Astrocyte (in vitro differentiated cells and primary cell): ENCODE measurements around the gene NKAIN4. TPM values are rescaled to one million over a fixed set of nuclear protein-coding genes. Genes with fewer than 3 reads are reported as not detected.

Experiments
- DNase-seq: peaks from one replicate; pipeline ENCODE4 v3.0.0-alpha.2; 2010; ENCODE audit warnings: low read depth
- FAIRE-seq: peaks from 2 replicates; lab custom pipeline; 2011; peaks lifted over from hg19 to GRCh38; lab: Jason Lieb, UNC
- H2AFZ ChIP-seq: 2 replicates; pipeline ENCODE4 v1.6.0; 2012; ENCODE audit warnings: low read depth, low read length, inconsistent platforms
- H3K27ac ChIP-seq: 2 replicates; pipeline ENCODE4 v1.5.1; 2011; ENCODE audit warnings: low read depth, low read length, inconsistent platforms
- H3K27me3 ChIP-seq: 2 replicates; pipeline ENCODE4 v1.6.0; 2011; ENCODE audit warnings: low read length, inconsistent platforms; ENCODE audit not compliant: insufficient read depth
- H3K36me3 ChIP-seq: 2 replicates; pipeline ENCODE4 v1.5.1; 2011; ENCODE audit warnings: low read length, inconsistent platforms; ENCODE audit not compliant: insufficient read depth
- H3K4me1 ChIP-seq: 2 replicates; pipeline ENCODE4 v1.5.1; 2011; ENCODE audit warnings: low read length, inconsistent platforms; ENCODE audit not compliant: insufficient read depth
- H3K4me2 ChIP-seq: 2 replicates; pipeline ENCODE4 v1.6.0; 2012; ENCODE audit warnings: low read length, inconsistent platforms
- H3K4me3 ChIP-seq: 2 replicates; pipeline ENCODE4 v1.5.1; 2011; ENCODE audit warnings: low read depth, mild to moderate bottlenecking, low read length, inconsistent platforms; ENCODE audit not compliant: insufficient read depth
- H3K79me2 ChIP-seq: 2 replicates; pipeline ENCODE4 v1.6.0; 2012; ENCODE audit warnings: mild to moderate bottlenecking, low read length, inconsistent platforms; ENCODE audit not compliant: insufficient read depth
- H3K9ac ChIP-seq: 2 replicates; pipeline ENCODE4 v1.6.0; 2012; ENCODE audit warnings: mild to moderate bottlenecking, low read length, inconsistent platforms
- H3K9me3 ChIP-seq: 2 replicates; pipeline ENCODE4 v1.5.1; 2012; ENCODE audit warnings: low read depth, mild to moderate bottlenecking, low read length, inconsistent platforms; ENCODE audit not compliant: insufficient read depth
- H4K20me1 ChIP-seq: 2 replicates; pipeline ENCODE4 v1.6.0; 2012; ENCODE audit warnings: low read length, inconsistent platforms; ENCODE audit not compliant: insufficient read depth
- H3K27ac Mint-ChIP-seq: one replicate; pipeline ENCODE4 v1.8.0; 2021; ENCODE audit warnings: mild to moderate bottlenecking, mixed read lengths; ENCODE audit not compliant: unreplicated experiment
- H3K27me3 Mint-ChIP-seq: one replicate; pipeline ENCODE4 v1.8.0; 2021; ENCODE audit warnings: low read depth, mixed read lengths; ENCODE audit not compliant: unreplicated experiment
- H3K36me3 Mint-ChIP-seq: one replicate; pipeline ENCODE4 v1.8.0; 2021; ENCODE audit warnings: low read depth, mixed read lengths; ENCODE audit not compliant: unreplicated experiment
- H3K4me1 Mint-ChIP-seq: one replicate; pipeline ENCODE4 v1.8.0; 2021; ENCODE audit warnings: low read depth, mixed read lengths; ENCODE audit not compliant: unreplicated experiment
- H3K4me3 Mint-ChIP-seq: one replicate; pipeline ENCODE4 v1.8.0; 2021; ENCODE audit warnings: mild to moderate bottlenecking, moderate library complexity, mixed read lengths; ENCODE audit not compliant: unreplicated experiment
- H3K9me3 Mint-ChIP-seq: one replicate; pipeline ENCODE4 v1.8.0; 2021; ENCODE audit warnings: mild to moderate bottlenecking, mixed read lengths; ENCODE audit not compliant: unreplicated experiment
- CTCF ChIP-seq: IDR thresholded peaks from 2 replicates; pipeline ENCODE4 v1.5.1; 2011; ENCODE audit warnings: low read depth, mild to moderate bottlenecking, inconsistent platforms, low read length, moderate library complexity; ENCODE audit not compliant: insufficient read depth
- EZH2 ChIP-seq: IDR thresholded peaks from 2 replicates; pipeline ENCODE4 v1.6.1; 2012; ENCODE audit warnings: mild to moderate bottlenecking, low read length, inconsistent platforms; ENCODE audit not compliant: insufficient read depth
- total RNA-seq: library from RNA; stranded (reverse); gene quantifications from 2 replicates; pipeline ENCODE4 v1.2.1, GENCODE V29; 2021

The NKAIN4 gene
- total RNA-seq, 1 donor from 2014 or later, result 162 TPM

- no peak overlapping the region for H3K27ac Mint-ChIP-seq
- H3K4me1 Mint-ChIP-seq, result peaks cover 21% of the 10 kb centered on the region
- H3K27me3 ChIP-seq, result peaks cover 3% of the 10 kb centered on the region
- H3K9me3 Mint-ChIP-seq, result peaks cover 3% of the 10 kb centered on the region
- no peaks in the 10 kb centered on the region for H4K20me1 ChIP-seq
- TF ChIP-seq CTCF (no peak), EZH2 (no peak)
- DNase-seq (no peak), FAIRE-seq (no peak)
- no peaks in the 10 kb centered on the region for H3K9me3 ChIP-seq
- H2AFZ ChIP-seq, result no peak overlapping the region
- H3K36me3 ChIP-seq, result no peaks in the 10 kb centered on the region
- H3K27ac ChIP-seq, result no peak overlapping the region
- no peak overlapping the region for H3K4me3 ChIP-seq
- peaks cover 10% of the 10 kb centered on the region for H3K36me3 Mint-ChIP-seq
- no peak overlapping the region for H3K9ac ChIP-seq
- H3K27me3 Mint-ChIP-seq, result no peaks in the 10 kb centered on the region
- H3K79me2 ChIP-seq, result no peaks in the 10 kb centered on the region
- H3K4me2 ChIP-seq, result no peak overlapping the region
- H3K4me3 Mint-ChIP-seq, result peak overlapping the region; percentile 45
- peaks cover 11% of the 10 kb centered on the region for H3K4me1 ChIP-seq
Observed at GRCh38 chr20:63262836-63263235, 8.6 kb upstream of the NKAIN4 start.

GRCh38 chr20:63261795-63262528, 7.7 kb upstream of the NKAIN4 start:
- Histone ChIP-seq H3K27me3 (peaks cover 5% of the 10 kb centered on the region), H3K79me2 (no peaks in the 10 kb centered on the region), H3K4me1 (peaks cover 11% of the 10 kb centered on the region), H3K9ac (no peak overlapping the region), H2AFZ (no peak overlapping the region), H4K20me1 (no peaks in the 10 kb centered on the region), H3K36me3 (no peaks in the 10 kb centered on the region), H3K4me2 (no peak overlapping the region), H3K4me3 (no peak overlapping the region), H3K9me3 (no peaks in the 10 kb centered on the region), H3K27ac (no peak overlapping the region)
- Mint-ChIP-seq H3K4me3 (no peak overlapping the region), H3K9me3 (peaks cover 10% of the 10 kb centered on the region), H3K36me3 (peaks cover 18% of the 10 kb centered on the region), H3K27ac (no peak overlapping the region), H3K27me3 (no peaks in the 10 kb centered on the region), H3K4me1 (peaks cover 25% of the 10 kb centered on the region)
- DNase-seq (no peak), FAIRE-seq (no peak)
- no peak for TF ChIP-seq CTCF
- peak; percentile 57 for TF ChIP-seq EZH2

- Histone ChIP-seq H3K27ac (no peak overlapping the region), H2AFZ (no peak overlapping the region)
- H3K27ac Mint-ChIP-seq, result no peak overlapping the region
Observed at GRCh38 chr20:63261060-63261794, 7.0 kb upstream of the NKAIN4 start.

More at GRCh38 chr20:63261060-63261794, 7.0 kb upstream of the NKAIN4 start:
- no peak overlapping the region for H3K9ac ChIP-seq
- H3K4me1 ChIP-seq, result peaks cover 12% of the 10 kb centered on the region
- H3K9me3 ChIP-seq, result no peaks in the 10 kb centered on the region
- no peak overlapping the region for H3K4me3 ChIP-seq
- no peak for TF ChIP-seq EZH2
- no peak for TF ChIP-seq CTCF
- peaks cover 28% of the 10 kb centered on the region for H3K4me1 Mint-ChIP-seq
- no peak overlapping the region for H3K4me2 ChIP-seq
- H3K79me2 ChIP-seq, result no peaks in the 10 kb centered on the region
- FAIRE-seq (no peak), DNase-seq (no peak)
- H3K36me3 Mint-ChIP-seq, result peaks cover 25% of the 10 kb centered on the region
- peaks cover 7% of the 10 kb centered on the region for H3K27me3 ChIP-seq
- peaks cover 11% of the 10 kb centered on the region for H3K9me3 Mint-ChIP-seq
- H4K20me1 ChIP-seq, result no peaks in the 10 kb centered on the region
- H3K27me3 Mint-ChIP-seq, result no peaks in the 10 kb centered on the region
- no peaks in the 10 kb centered on the region for H3K36me3 ChIP-seq
- no peak overlapping the region for H3K4me3 Mint-ChIP-seq
